HFFc6 (cell line): ENCODE results near the gene NFIX. TPM values are rescaled to one million over a fixed set of nuclear protein-coding genes. Genes with fewer than 3 reads are reported as not detected.

ENCODE experiments used
- DNase-seq: peaks from one replicate; pipeline ENCODE4 v3.0.0-alpha.2; 2018
- H3K27ac Mint-ChIP-seq: 2 replicates; pipeline ENCODE4 v1.8.0; 2020; ENCODE audit warnings: mild to moderate bottlenecking, mixed read lengths
- H3K27me3 Mint-ChIP-seq: 2 replicates; pipeline ENCODE4 v1.8.0; 2021; ENCODE audit warnings: mild to moderate bottlenecking, moderate library complexity, mixed read lengths; ENCODE audit not compliant: insufficient read depth
- H3K36me3 Mint-ChIP-seq: 2 replicates; pipeline ENCODE4 v1.8.0; 2021; ENCODE audit warnings: low read depth, mixed read lengths
- H3K4me1 Mint-ChIP-seq: 2 replicates; pipeline ENCODE4 v1.8.0; 2020; ENCODE audit warnings: low read depth, mixed read lengths
- H3K4me3 Mint-ChIP-seq: 2 replicates; pipeline ENCODE4 v1.8.0; 2020; ENCODE audit warnings: mild to moderate bottlenecking, moderate library complexity, mixed read lengths
- H3K9me3 Mint-ChIP-seq: 2 replicates; pipeline ENCODE4 v1.8.0; 2020; ENCODE audit warnings: mild to moderate bottlenecking, mixed read lengths
- CTCF ChIP-seq: fragments of 200-600 bp; sonication (generic); IDR thresholded peaks from 2 replicates; pipeline ENCODE4 v1.5.0; 2021; ENCODE audit warnings: antibody characterized with exemption, mild to moderate bottlenecking
- total RNA-seq, 6 experiments: library from RNA; stranded (reverse); fragmentation: NEBNext Ultra II Directional; extraction: Animal tissue kit (Norgen Biotek cat#: 25700); gene quantifications; 2 replicates in 1 of 6; 3 replicates in 5 of 6; pipeline ENCODE4 v1.2.3, GENCODE V29; 2021

NFIX gene
- total RNA-seq, 6 experiments from 2014 or later = 129 to 161 (median 142) TPM

GRCh38 chr19:13103581-13104359 is 108.5 kb downstream of the NFIX start:
- H3K27ac Mint-ChIP-seq = no peak overlapping the region
- peaks cover 25% of the 10 kb centered on the region for H3K4me1 Mint-ChIP-seq
- peaks cover 10% of the 10 kb centered on the region for H3K27me3 Mint-ChIP-seq
- TF ChIP-seq CTCF = no peak
- peaks cover 13% of the 10 kb centered on the region; the same call in 1 of the 2 replicates for H3K36me3 Mint-ChIP-seq
- no peaks in the 10 kb centered on the region for H3K9me3 Mint-ChIP-seq
- H3K4me3 Mint-ChIP-seq = no peak overlapping the region
- no peak for DNase-seq

DNA sequence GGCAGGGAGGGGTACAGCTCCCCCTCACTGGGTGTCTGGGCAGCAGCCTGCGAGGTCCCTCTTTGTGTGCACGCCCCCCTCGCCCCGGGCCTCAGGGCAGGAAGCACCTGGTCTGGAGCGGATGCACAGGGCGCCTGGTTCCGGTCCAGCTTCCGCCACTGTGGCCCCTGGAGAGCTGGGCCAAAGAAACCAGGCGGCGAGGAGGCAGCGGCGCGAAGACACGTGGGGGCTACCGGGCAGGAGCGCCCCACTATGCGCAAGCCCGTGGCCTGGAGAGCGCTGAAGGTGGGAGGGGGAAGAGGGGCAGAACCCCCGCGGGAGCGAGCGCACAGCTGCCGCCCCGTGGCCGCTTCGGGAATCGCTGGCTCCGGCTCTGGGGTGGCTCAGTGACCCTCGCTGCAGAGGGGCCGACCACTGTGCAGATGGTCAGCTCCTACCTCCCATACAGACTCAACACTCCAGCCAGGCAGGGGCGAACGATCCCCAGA is 109.1 kb downstream of the NFIX start:
- DNase-seq = no peak
- Mint-ChIP-seq H3K36me3 (peaks cover 9% of the 10 kb centered on the region; the same call in 1 of the 2 replicates), H3K4me1 (peaks cover 19% of the 10 kb centered on the region), H3K9me3 (no peaks in the 10 kb centered on the region), H3K27me3 (peaks cover 7% of the 10 kb centered on the region), H3K27ac (no peak overlapping the region), H3K4me3 (no peak overlapping the region)
- peak; percentile 51 for TF ChIP-seq CTCF

- no peak overlapping the region for H3K4me3 Mint-ChIP-seq
Measured at GRCh38 chr19:13104848-13105711, 109.8 kb downstream of the NFIX start.

DNA sequence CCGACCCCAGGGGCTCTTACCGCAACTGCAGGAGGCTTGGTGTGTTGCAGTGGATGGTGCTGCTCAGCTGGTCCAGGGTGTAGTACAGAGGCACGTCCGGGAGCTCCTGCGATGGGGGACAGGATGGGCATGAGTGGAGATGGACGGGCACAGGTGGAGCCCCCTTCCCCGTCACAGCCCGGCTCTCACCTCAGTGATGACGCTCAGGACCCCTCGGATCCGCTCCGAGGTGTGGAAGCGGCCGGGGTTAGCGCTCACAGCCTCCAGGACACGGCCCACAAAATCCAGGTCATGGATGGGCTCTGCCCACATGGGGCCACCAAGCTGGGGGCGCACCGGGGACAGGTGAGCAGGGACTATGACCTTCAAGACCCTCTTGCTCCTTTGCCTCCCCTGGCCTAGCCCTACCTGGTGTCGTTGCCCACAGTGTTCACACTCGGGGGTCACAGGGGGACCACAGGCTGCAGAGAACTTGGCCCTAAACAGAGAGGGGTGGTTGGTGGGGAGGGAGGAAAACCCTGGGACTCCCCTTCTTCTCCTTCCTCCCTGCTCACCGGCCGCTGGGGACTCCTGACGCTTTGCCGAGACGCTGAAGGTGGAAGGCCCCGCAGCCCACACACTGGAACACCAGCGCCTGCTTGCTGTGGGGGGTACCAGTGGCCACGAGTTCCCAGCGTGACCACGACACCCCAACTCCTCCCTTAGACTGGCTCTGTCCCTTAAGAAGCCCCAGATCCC is 114.3 kb downstream of the NFIX start:
- peaks cover 3% of the 10 kb centered on the region; the same call in 1 of the 2 replicates for H3K27me3 Mint-ChIP-seq
- H3K4me3 Mint-ChIP-seq = no peak overlapping the region
- H3K9me3 Mint-ChIP-seq = no peaks in the 10 kb centered on the region
- H3K36me3 Mint-ChIP-seq = peaks cover 4% of the 10 kb centered on the region; the same call in 1 of the 2 replicates
- no peak for TF ChIP-seq CTCF
- DNase-seq = no peak
- no peaks in the 10 kb centered on the region for H3K4me1 Mint-ChIP-seq
- H3K27ac Mint-ChIP-seq = no peak overlapping the region

More at GRCh38 chr19:13104848-13105711, 109.8 kb downstream of the NFIX start:
- TF ChIP-seq CTCF = no peak
- H3K36me3 Mint-ChIP-seq = peaks cover 6% of the 10 kb centered on the region; the same call in 1 of the 2 replicates
- H3K4me1 Mint-ChIP-seq = peaks cover 15% of the 10 kb centered on the region
- no peak for DNase-seq
- H3K27ac Mint-ChIP-seq = no peak overlapping the region
- no peaks in the 10 kb centered on the region for H3K9me3 Mint-ChIP-seq
- peaks cover 4% of the 10 kb centered on the region for H3K27me3 Mint-ChIP-seq

- no peak overlapping the region for H3K27ac Mint-ChIP-seq
- H3K27me3 Mint-ChIP-seq = peaks cover 3% of the 10 kb centered on the region; the same call in 1 of the 2 replicates
- H3K4me1 Mint-ChIP-seq = peaks cover 4% of the 10 kb centered on the region
- no peak for DNase-seq
- H3K9me3 Mint-ChIP-seq = no peaks in the 10 kb centered on the region
- H3K36me3 Mint-ChIP-seq = peaks cover 4% of the 10 kb centered on the region; the same call in 1 of the 2 replicates
- no peak overlapping the region for H3K4me3 Mint-ChIP-seq
- no peak for TF ChIP-seq CTCF
Measured at GRCh38 chr19:13110099-13110610, 114.9 kb downstream of the NFIX start.
